Endothelial cell of hepatic sinusoid (primary cell): ENCODE data around the gene TMPRSS11D.

Source experiments
- in situ Hi-C: cut with HindIII; loops from 2 replicates; pipeline ENCODE4 v1.10.0; 2017; ENCODE audit warnings: low sequenced_read_pairs

The TMPRSS11D gene

DNA sequence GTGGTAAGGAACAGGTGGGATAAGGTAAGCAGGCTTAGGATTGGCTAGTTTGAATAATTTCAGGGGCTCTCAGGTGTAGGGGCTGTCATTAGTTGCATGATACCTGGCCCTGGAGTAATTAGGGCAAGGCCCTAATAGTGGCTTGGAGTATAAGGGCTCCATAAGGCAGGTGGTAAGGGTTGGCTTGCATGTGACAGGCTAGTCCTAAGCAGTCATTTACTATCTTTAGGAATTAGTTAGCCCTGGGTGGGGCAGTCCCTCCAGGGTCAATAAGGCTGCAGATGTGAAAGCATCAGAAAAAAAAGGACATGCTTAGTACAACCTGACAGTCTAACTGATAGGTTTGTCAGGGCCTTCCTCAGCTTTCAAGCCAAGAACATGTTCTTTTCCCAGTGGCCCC lies 7.8 kb upstream of the TMPRSS11D start:
- in situ Hi-C loops = no loop called here

DNA sequence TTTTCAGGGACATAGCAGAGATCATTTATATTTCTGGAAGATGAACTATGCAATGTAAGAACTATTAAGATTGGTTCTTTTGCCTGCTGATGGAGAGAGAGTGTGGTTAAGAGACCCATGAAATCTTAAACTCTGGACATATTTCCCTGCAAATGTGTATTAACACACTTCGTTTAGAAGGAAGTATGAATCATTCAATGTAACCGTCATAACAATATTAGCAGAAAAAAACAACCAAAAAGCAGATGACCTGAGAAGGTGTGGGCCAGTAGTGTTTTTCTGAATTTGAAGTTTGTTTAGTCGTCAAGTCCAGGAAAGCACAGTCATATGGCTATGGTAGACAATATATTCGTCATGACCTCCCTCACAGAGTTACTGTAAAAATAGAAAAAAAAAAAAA lies 2.5 kb upstream of the TMPRSS11D start:
- in situ Hi-C loops = no loop called here

DNA sequence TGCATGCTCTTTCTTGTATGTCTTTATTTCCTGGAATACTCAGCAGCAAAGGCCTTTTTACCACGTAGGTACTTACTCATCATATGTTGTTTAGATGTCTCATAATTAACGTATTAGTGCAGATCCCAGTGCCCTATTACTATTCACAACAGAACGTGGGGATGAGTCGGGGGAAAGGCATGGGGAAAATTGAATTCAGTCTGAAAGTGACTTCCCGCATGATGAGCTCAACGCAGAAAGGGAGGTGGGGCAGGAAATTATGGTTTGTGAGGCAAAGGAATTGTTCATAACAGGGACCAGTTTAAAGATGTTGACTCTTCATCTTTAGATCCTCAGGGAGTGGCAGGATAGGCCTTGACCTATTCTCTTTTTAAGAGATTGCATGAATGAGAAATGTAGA lies 2.0 kb upstream of the TMPRSS11D start:
- in situ Hi-C loops = no loop called here

DNA sequence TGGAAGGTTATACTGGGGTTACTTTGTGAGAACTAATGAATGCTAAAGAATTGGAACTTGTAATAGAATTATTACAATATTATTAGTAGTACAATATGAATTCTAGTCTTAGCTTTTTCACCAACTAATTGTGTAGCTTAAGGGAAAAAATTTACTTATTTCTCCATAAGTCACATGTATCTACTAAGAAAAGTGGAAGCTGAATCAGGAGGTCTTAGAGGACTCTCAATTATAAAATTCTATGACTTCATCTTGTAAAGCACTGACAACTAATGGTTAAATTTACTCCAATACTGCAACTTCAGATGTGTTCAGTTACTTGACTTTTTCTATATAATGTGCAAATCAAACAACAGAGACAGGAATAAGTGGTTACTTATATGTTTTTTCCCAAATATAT lies 899 bp upstream of the TMPRSS11D start:
- in situ Hi-C loops = no loop called here

DNA sequence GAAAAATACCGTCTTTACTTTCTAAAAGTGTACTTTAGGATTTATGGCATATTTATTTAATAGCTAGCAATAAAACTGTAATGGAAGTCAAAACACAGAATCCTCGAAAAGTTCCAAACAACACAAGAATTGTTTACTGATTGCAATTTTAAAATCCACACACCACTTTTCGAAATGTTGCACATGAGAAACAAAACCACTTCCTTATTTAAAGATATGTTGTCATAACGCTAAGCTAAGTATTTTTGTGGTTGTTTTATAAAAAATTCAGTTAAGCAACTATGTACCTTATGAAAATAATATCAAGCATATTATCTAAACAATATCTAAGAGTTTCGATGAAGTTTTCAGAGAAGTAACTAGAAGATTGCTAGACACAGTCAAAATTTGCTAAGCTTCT lies 344 bp downstream of the TMPRSS11D start:
- in situ Hi-C loops = no loop called here

DNA sequence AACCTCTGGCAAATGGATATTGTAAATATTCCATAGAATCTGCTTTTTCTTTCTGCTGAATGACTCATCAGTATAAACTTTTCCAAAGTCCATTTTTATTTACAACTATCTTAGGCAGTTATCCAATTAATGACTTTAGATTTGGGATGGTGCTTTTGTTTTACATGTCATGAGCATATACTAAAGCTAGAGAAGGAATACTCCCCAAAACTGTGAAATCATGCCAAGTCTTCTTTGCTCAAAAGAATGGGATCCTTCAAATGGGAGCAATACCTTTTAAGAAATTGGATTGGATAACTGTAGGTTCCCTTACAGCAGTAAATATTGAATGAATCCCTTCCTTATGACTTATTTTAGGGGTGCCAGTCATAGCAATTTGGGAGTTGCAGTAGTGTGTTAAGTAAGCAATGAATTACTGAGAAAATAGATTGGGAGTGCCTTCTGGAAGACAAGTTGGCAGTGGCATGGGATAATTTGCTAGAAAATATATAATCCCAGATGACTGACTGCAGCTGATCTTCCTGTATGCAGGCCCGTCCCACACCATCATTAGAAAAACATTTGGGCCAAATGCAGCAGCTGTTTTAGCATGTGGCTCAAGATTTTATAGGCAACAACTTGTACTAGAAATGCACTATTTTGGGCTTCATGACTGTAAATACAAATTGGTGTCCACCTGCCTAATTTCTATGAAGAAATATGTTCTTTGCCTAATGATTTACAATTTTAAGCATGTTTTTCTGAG lies 2.8 kb downstream of the TMPRSS11D start:
- in situ Hi-C loops = no loop called here

DNA sequence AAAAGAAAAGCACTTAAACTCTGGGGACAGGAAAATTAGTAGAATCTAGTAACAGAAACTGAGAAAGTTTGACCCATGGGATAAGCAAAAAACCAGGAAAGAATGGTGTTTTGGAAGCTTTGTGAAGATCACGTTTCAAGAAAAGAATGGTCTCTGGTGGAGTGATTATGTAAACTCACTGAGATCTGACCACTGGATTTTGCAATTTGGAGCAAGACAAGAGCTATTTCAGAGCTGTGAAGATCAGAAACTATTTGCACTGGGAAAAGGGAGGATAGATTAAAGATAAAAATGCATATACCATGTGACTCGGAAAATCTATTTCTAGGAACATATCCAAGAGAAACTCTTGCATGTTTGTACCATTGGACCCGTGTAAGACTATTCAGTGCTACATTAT lies 4.3 kb downstream of the TMPRSS11D start:
- in situ Hi-C loops = no loop called here

DNA sequence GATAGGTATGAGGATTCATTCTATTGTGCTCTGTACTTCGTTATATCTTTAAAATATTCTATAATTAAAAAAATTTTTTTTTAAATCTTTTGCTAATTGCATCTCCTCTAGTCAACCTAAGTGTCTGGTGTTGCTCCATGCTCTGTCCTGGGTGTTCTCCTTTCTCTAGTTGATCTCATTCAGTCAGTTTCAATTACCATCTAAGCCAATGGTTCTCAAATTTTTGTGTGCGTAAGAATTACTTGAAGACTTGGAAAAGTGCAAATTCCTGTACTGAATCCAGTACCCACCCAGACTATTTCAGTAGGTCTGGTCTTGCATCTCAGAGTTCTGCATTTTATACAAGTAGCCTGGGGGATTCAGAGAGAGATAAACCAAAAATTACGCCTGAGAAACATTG lies 6.7 kb downstream of the TMPRSS11D start:
- in situ Hi-C loops = no loop called here

DNA sequence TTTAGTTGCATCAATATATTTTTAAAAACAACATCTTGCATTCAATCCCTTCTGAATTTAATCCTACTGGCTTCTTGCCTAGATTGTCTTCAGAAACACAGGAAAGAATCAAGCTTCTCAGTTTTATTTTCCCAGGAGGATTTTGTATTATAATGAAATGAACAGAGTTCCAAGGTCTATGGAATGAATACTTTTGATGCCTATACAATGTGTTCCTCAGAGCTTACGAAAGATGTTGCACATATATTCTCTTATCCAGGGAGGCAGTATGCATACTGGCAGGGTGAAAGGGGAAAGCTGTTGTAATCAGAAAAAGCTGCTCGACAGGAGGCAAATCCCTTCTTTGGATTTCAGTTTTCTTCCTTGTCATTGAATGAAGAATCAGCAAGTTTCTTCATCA lies 8.8 kb downstream of the TMPRSS11D start:
- in situ Hi-C loops = no loop called here

DNA sequence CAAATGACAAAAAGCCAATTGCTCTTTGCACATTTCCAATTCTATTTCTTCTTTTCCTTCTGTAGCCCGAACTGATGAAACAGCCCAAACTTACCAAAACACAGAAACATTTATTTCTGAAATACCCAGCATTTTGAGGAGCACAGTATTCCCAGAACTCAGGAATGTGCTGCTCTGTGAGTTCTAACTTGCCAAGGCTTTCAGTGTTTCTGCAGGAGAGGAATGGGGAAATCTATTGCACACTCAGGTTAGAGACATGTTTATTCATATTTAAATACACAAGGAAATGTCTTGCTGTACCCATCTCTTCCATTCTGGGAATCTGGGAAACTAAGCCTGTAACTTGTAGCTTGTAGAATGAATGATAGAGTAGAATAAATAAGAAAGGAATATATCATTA lies 10.7 kb downstream of the TMPRSS11D start:
- in situ Hi-C loops = no loop called here

DNA sequence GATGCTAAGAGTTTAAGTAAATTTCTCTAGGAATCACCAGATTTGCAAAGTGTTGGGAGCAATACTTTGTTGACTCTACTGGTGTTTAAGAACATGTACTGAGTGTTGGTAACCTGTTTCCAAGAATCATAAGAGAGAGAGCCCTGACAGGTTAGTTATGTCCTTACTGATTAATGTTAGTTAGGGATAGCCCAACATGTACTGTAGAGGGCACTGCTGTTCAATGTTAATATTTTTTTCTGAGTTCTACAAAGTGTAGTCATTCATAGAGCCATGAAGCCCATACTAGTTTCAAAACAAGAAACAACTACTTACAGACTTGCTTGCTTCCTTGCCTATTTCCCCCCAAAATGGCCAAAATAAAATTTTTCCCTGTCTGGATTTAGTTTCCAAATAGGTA lies 11.9 kb downstream of the TMPRSS11D start:
- in situ Hi-C loops = no loop called here

DNA sequence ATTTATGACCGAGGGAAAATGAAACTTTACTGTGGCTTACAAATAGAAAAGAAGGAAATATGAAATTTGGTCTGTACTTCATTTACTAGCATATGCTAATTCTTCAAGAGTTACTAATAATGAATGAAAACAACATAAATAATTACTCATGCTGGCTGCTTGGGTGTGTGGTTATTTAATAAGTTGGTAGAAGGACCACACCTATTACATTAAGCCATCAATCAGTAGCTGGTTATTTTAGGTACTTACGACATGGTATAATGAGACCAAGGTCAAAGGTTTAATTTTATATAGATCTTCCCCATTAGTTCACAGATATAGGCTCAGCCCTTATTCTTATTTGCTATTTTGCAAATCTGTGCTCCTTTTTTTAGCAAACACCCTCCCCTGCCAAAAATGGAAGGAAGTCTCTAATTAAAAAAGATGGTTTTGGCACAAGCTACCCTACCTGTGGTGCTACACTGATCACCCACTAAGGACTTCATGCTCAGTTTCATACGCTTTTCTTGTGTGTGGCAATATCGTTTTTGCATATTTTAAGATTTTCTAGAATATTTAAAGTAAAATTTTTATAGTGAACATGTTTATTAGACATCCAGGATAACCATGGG lies 14.1 kb downstream of the TMPRSS11D start:
- in situ Hi-C loops = no loop called here

DNA sequence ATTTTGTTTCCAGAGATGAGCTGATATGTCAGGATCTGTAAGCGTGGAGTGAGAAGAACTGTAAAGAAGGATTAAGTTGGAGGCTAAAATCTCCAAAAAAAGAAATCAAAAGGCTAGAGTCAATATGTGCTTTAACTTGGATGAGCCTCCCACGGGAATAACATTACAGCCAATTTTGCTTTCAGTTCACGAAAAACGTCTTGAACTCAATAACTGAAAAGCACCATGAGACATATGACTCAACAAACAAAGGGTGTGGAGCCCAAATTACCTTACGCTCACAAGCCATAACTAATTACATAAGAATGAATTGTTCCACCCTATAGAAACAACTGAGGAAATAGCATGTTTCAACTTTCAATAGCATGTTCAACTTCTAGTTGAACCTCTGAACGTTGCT lies 22.3 kb downstream of the TMPRSS11D start:
- in situ Hi-C loops = no loop called here

DNA sequence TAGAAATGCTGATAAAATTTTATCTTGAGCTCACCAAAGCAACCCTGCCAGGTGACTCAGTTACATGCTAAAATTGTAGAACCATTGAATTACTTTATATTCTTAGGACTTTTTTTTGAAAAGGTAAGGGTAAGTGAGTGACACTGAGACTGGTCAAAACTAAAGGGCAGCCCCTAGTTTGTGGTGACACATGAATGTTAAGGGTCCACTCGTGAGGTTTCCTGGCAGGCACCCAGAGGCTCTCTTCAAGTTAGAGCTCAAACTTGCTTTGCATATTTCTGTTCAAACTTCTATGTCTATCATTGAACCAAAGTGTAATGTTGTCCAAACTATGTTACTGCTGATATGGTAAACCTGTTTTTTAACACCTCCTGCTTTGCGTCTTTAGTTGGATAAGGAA lies 30.5 kb downstream of the TMPRSS11D start:
- in situ Hi-C loops = no loop called here

DNA sequence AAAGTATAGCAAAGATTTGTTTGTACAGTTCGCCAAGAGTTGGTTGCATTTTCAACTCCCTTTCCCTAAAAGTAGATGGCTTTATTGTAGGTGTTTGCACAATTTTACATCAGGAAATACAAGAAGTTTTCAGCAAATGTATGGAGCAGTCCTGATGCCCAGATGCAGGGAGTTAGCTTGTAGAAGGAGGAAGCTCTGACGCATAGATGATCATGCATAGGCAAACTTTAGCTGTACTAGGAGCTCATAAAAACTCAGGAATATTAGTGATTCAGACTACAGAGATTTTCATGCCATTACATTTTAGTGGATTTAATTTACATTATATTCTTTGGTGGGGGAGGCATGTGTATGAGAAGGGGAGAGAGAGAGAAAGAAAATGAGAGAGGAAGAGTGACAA lies 62.9 kb downstream of the TMPRSS11D start:
- in situ Hi-C loops = no loop called here

DNA sequence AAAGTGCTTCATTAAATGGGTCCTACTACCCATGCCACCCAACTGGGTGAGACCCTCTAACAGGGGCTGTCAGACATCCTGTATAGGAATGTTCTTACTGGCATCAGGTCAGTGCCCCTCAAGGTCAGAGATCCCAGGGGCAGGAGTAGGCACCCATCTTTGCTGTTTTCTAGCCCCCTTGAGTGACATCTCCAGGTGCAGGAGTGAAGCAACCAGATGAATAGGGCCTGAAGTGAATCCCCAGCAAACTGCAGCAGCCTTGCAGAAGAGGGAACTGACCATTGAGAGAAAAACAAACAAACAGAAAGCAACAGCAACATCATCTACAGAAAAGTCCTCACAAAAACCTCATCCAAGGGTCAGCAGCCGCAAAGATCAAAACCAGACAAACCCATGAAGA lies 73.8 kb downstream of the TMPRSS11D start:
- in situ Hi-C loops = no loop called here

DNA sequence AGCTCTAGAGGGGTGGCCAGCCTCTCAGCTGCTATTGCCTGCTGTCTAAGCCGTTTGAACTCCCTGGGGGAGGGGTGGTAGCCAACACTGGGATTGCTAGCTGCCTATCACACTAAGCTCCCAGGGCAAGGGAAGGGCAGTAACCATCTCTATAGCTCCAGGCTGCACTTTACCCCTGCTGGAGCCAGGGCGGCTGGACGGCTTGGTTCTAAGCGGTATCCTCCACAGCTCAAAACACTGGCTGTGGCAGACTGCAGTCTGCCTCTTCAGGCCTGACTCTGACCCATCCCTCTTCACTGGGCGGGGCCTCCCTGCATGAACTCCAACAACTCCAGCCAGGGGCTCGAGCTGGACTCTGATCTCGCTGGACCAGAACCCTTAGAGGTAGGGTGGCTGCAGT lies 74.3 kb downstream of the TMPRSS11D start:
- in situ Hi-C loops = no loop called here

DNA sequence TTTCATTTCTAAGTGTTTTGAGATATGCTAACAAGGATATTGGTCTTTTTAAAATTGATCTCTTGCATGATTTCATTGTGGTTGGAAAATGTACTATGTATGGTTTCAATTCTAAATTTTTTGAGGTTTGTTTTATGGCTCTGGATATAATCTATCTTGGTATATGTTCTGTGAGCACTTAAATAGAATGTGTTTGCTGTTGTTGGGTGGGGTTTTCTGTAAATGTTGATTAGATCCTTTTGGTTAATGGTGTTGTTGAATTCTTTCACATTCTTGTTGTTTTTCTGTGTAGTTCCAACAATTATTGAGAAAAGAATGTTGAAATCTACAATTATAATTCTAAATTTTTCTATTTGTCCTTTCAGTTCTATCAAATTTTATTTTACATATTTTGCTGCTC lies 87.0 kb downstream of the TMPRSS11D start:
- in situ Hi-C loops = no loop called here

DNA sequence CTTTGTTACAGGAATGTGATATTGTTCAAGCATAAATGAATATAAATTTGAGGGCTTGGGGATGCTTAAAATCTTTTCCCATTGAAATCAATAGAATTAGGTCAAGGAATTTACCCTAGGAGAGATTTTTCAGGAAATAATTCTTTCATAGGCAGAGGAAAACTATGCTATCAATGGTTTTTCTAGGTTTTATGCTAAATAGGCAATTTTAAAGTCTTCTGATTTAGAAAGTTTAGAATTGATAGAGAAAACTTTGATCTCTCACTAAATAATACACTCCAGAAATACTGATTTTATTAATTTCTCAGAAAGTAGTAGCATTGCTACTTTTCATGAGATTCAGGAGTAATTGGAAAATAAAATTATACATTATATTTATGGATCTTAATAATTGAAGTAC lies 93.1 kb downstream of the TMPRSS11D start:
- in situ Hi-C loops = no loop called here

DNA sequence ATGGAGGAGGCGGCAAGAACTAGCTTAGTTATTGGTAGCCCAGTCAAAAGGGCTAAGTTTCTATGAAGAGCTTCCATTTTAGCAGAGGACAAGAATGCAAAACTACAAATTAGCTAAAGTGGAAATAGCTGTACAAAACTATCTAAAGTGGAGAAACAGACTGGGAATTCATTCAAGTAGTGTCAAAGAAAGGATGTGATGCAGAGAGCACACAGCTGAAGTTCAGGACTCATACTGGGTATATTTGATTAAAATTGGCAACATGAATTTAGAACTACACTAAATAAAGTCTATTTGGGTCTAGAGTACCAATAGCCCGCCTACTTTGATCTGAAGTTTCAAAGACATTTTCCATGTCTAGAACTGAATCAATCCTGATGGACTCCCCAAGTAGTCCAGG lies 96.5 kb downstream of the TMPRSS11D start:
- in situ Hi-C loops = no loop called here

DNA sequence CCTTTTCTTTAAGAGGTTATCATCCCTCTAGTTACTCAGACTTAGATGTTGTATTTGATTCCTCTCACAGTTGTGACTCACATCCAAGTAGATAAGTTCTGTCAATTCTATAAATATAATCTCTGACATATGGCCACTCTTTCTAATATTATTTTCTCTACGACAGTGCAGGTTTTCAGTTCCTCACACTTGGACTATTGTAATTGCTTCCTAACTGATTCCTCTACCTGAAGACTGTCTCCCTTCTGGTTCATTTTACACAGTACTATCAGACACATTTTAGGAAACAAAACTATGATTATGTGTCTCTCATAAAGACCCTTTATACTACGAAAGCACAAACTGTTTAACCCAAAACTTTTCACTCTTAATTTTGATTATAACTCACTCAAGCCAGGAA lies 98.3 kb downstream of the TMPRSS11D start:
- in situ Hi-C loops = no loop called here

DNA sequence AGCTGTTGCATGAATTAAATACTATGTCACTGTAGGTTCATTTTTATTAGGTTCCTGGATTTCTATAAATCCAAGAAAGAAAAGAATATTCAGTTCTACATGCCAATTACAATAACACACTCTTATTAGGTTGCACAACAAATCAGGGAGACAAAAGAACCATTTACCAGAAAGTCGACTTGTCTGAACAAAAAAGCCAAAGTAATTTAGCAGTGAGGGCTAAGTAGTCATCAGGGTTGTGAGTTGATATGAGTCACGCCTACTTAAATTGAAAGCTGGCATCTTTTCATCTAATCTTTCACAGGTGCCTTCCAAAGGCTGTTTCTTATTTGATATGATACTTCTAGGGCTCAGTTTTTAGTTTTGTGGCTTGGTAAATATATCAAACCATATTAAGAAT lies 104.2 kb downstream of the TMPRSS11D start:
- in situ Hi-C loops = no loop called here

DNA sequence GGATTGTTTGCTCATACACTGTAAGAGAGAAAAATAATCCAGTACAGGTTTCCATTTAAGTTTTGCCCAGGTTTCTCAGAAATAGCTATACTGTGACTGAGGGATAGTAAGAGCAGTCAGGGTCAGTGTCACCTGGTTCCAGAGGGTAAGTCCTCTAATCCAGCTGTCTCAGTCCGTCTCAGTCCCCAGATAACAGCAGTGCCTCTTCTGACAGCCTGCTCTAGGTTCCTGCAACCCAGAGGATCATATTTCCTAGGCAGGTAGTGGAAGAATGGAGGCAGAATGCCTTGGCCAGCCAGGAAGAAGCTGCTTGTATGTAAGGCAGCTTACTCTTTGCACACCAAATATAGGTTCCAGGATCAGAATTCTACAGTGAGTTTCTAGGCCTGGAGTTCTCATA lies 107.1 kb downstream of the TMPRSS11D start:
- in situ Hi-C loops = no loop called here
